HG02798 (cell line): ENCODE measurements around the gene TBC1D8B.
"Not testable (repeated sequence)": the region's sequence is repeated elsewhere in the genome, so short reads cannot be mapped to it uniquely, and the experiment has no call there.

Source experiments
- ATAC-seq: cut with Tn5 transposase; IDR thresholded peaks from one replicate; pipeline ENCODE4 v1.9.1; 2021; ENCODE audit warnings: mild to moderate bottlenecking; ENCODE audit not compliant: unreplicated experiment, poor library complexity

The TBC1D8B gene

GRCh38 chrX:106802388-106803275, at the start of gene TBC1D8B:
TSS of gene TBC1D8B (plus strand) at chrX:106802673. CDS start at chrX:106802854, 181 bp downstream.
- ATAC-seq: peak; percentile 99

DNA sequence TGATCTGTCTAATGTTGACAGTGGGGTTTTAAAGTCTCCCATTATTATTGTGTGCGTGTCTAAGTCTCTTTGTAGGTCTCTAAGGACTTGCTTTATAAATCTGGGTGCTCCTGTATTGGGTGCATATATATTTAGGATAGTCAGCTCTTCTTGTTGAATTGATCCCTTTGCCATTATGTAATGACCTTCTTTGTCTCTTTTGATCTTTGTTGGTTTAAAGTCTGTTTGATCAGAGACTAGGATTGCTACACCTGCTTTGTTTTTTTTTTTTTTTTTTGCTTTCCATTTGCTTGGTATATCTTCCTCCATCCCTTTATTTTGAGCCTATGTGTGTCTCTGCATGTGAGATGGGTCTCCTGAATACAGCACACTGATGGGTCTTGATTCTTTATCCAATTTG, 33.2 kb upstream of the TBC1D8B start:
- not testable (repeated sequence) for ATAC-seq

- no peak for ATAC-seq
Observed at GRCh38 chrX:106774981-106775380, 27.5 kb upstream of the TBC1D8B start.

GRCh38 chrX:106780264-106780663, 22.2 kb upstream of the TBC1D8B start:
- no peak for ATAC-seq

DNA sequence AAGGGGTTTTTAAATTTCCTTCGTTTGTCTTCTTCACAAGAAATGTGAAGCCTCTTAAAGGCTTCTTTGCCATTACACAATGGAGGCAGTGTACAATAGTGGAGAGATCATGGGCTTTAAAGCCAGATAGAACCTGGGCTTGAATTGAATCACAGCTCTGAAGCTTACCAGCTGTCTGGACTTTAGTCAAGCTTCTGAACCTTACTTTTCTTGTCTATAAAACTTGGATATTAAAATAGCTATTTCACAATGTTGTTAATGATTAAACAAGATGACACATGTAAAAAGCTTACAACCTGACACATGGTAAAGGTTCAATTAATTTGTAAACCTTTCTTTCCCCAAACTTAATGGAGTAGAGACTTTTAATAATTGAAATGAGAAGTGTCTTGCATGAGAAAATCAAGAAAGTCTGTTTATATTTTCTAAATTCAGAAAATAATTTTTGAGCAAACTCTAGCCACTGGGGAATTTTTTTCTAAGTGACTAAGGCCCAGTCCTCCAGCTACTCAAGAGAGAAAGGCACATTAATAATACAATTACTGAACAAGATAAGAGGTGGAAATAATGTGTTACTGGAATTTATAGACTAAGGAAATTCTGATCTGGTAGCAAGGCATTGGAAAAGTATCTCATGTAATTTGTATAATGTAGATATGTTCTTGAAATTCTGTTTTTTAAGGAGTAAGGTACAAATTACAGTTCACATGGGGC, 21.7 kb upstream of the TBC1D8B start:
- no peak for ATAC-seq

GRCh38 chrX:106783716-106784115, 18.8 kb upstream of the TBC1D8B start:
- no peak for ATAC-seq

DNA sequence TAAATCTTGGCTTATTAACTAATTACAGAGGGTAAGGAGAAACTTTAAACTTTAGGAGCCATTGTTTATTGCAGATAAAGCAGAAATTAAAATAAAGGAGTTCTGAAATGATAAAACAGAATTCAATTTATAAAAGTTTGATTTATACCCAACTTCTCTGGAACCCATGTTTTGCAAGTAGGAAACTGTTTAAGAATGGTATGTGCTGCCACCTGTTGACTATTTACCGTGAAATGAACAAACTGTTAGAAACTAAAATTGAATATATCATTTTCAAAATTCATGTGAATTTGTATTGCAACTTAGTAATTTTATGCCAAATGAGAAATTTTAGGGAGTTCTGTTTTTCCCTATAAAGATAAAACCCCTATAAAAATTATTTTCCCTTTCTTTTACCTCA, 11.0 kb upstream of the TBC1D8B start:
- no peak for ATAC-seq

- peak; percentile 23 for ATAC-seq
Observed at GRCh38 chrX:106802063-106802387, 448 bp upstream of the TBC1D8B start.

DNA sequence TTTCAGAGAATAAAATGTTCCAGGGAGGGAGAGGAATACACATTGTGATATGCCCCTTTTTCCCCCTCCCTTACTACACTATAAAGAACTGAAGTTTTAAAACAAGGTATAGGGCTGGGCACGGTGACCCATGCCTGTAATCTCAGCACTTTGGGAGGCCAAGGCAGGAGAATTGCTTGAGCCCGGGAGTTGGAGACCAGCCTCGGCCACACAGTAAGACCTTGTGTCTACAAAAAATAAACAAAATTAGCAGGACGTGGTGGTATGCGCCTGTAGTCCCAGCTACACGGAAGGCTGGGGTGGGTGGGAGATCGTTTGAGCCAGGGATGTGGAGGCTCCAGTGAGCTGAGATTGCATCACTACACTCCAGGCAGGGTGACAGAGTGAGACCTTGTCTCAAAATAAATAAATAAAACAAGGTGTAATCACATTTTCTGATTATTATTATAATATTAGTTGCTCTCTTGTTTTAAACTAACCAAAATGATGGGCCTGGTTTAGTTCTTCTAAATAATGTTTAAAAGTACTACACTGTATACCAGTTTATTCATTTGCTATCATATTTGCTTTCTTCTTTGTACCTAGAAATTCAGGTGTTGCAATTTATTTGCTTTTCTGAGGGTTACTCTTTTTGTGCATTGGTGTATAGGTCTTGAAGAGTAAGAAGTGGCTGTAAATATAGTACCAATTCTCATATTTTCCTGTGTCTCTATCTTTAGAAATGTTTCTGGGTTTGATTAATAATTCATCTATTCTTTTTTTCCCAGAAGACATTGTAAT, 8.8 kb downstream of the TBC1D8B start:
- ATAC-seq: no peak

GRCh38 chrX:106812930-106813329, 10.5 kb downstream of the TBC1D8B start:
- not testable (repeated sequence) for ATAC-seq

DNA sequence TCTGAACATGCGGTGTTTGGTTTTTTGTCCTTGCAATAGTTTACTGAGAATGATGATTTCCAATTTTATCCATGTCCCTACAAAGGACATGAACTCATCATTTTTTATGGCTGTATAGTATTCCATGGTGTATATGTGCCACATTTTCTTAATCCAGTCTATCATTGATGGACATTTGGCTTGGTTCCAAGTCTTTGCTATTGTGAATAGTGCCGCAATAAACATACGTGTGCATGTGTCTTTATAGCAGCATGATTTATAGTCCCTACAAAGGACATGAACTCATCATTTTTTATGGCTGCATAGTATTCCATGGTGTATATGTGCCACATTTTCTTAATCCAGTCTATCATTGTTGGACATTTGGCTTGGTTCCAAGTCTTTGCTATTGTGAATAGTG, 11.6 kb downstream of the TBC1D8B start:
- ATAC-seq: not testable (repeated sequence)

- ATAC-seq: peak; percentile 72
Observed at GRCh38 chrX:106862972-106863688, 60.7 kb downstream of the TBC1D8B start.

- ATAC-seq: no peak
Observed at GRCh38 chrX:106863697-106864096, 61.2 kb downstream of the TBC1D8B start.

DNA sequence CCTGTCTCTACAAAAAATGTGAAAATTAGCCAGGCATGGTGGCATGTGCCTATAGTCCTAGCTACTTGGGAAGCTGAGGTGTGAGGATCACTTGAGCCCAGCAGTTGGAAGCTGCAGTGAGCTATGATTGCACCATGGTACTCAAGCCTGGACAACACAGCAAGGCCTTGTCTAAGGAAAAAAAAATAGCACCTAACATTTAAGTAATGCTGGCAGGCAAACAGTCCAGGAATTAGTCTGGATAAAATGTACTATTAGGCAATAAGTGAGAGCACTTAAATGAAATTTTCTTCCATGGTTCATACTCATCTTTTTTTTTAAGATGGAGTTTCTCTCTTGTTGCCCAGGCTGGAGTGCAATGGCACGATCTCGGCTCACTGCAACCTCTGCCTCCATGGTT, 70.3 kb downstream of the TBC1D8B start:
- not testable (repeated sequence) for ATAC-seq

DNA sequence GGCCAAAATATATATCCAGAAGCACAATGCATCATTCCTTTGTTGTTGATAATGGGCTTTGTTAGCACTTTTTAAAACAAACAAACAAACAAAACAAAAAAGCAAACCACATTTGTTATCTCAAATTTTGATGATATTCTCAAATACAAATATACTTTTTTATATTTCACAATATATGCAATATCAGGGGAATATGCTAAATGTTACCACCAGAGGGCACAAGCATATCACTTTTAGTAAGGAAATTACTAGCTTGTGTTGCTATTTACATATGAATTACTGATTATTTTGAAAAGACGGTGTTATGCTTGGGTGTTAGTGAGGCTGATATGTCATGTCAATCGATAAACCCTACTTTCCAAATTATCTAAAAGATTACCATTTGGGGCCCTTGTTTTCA, 71.6 kb downstream of the TBC1D8B start:
- ATAC-seq: no peak

DNA sequence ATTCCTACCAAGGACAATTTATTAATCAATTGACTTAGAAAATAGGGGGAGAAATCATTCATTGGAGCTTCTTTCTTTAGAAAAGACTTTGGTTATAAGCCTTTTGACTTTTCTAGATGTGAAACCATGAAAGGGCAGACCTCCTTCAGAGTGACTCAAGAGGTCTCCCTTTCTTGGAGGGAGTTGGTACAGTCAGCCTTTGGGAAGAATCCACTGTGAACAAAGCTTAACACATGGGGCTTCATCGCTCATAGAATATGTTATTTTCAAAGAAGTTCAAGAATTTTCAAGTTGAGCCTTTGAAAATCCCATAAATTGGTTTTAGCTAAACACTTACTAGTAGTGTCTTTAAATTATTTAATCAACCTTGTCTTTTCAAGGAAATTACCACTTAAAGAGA, 72.7 kb downstream of the TBC1D8B start:
- no peak for ATAC-seq

GRCh38 chrX:106889468-106889867, 87.0 kb downstream of the TBC1D8B start:
- ATAC-seq: no peak

- no peak for ATAC-seq
Observed at GRCh38 chrX:106891762-106892460, 89.4 kb downstream of the TBC1D8B start.

GRCh38 chrX:106894392-106894909, 92.0 kb downstream of the TBC1D8B start:
- ATAC-seq: peak; percentile 83
